Activated effector memory CD4-positive, alpha-beta T cell treated with anti-CD3 and anti-CD28 coated beads, Interleukin-2, amount 50 U/mL, for 16 hours (primary cell): Measurements from ENCODE around the gene INPP5B.
"Not testable (repeated sequence)": the region's sequence is repeated elsewhere in the genome, so short reads cannot be mapped to it uniquely, and the experiment has no call there.

Experiments used
- DNase-seq: peaks from one replicate; pipeline ENCODE4 v3.0.0-alpha.2; 2020

Gene INPP5B

GRCh38 chr1:37947364-37947763, 511 bp upstream of the INPP5B start:
- DNase-seq = no peak

GRCh38 chr1:37945743-37946702, 830 bp downstream of the INPP5B start:
- DNase-seq = no peak

GRCh38 chr1:37945251-37945650, 1.6 kb downstream of the INPP5B start:
- no peak for DNase-seq

- DNase-seq = no peak
Measured at GRCh38 chr1:37944816-37945215, 2.0 kb downstream of the INPP5B start.

- no peak for DNase-seq
Measured at GRCh38 chr1:37944086-37944763, 2.6 kb downstream of the INPP5B start.

- no peak for DNase-seq
Measured at GRCh38 chr1:37940299-37940947, 6.4 kb downstream of the INPP5B start.

- not testable (repeated sequence) for DNase-seq
Measured at GRCh38 chr1:37936760-37937159, 10.1 kb downstream of the INPP5B start.

- DNase-seq = no peak
Measured at GRCh38 chr1:37932759-37933158, 14.1 kb downstream of the INPP5B start.

- DNase-seq = peak; percentile 99
Measured at GRCh38 chr1:37931361-37932158, 15.3 kb downstream of the INPP5B start.

GRCh38 chr1:37931102-37931360, 15.8 kb downstream of the INPP5B start:
- no peak for DNase-seq

GRCh38 chr1:37930246-37931101, 16.4 kb downstream of the INPP5B start:
- DNase-seq = peak; percentile 71

GRCh38 chr1:37926038-37926924, 20.6 kb downstream of the INPP5B start:
- DNase-seq = no peak

- no peak for DNase-seq
Measured at GRCh38 chr1:37925316-37925715, 21.5 kb downstream of the INPP5B start.

- DNase-seq = no peak
Measured at GRCh38 chr1:37923551-37923889, 23.3 kb downstream of the INPP5B start.

- DNase-seq = no peak
Measured at GRCh38 chr1:37922767-37923550, 23.9 kb downstream of the INPP5B start.

- DNase-seq = no peak
Measured at GRCh38 chr1:37919277-37919676, 27.6 kb downstream of the INPP5B start.

- no peak for DNase-seq
Measured at GRCh38 chr1:37915476-37916093, 31.3 kb downstream of the INPP5B start.

GRCh38 chr1:37914719-37915475, 32.0 kb downstream of the INPP5B start:
- DNase-seq = no peak

GRCh38 chr1:37911478-37911877, 35.4 kb downstream of the INPP5B start:
- not testable (repeated sequence) for DNase-seq
